Activated CD4-positive, alpha-beta T cell treated with anti-CD3 and anti-CD28 coated beads, Interleukin-2, amount 50 U/mL, for 4 hours (primary cell): Measurements from ENCODE around the gene PRSS2.
"Not testable (repeated sequence)": the region's sequence is repeated elsewhere in the genome, so short reads cannot be mapped to it uniquely, and the experiment has no call there.

ENCODE experiments used
- DNase-seq, 2 experiments: peaks; one replicate each; pipeline ENCODE4 v3.0.0-alpha.2; 2020

The PRSS2 gene

DNA sequence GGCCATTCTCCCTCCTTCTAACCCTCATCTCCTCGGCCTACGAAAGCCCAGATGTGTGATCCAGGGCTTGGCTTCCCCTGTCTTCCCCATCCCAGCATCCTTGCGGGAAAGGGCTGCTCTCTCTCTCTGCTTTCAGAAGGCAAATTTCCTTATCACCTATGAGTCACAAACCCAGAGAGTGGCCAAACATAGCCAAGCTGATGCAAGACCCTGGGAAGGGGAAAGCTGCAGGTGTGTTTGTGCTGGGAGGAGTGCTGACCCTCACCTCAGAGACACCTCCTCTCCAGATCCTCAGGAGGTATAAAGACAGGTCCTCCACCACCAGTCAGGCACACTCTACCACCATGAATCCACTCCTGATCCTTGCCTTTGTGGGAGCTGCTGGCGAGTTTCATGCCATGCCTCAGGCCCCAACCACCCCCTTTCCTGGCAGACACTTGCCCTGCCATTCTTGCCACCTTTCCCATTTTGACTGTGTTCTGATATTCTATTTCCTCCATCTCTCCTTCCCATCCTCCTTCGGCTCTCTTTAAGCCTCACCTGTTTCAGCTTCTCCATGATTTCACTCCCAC, 10.6 kb upstream of the PRSS2 start:
- DNase-seq = no peak

GRCh38 chr7:142761606-142762005, 9.2 kb upstream of the PRSS2 start:
- DNase-seq = not testable (repeated sequence)

- DNase-seq = no peak
Observed at GRCh38 chr7:142762104-142762503, 8.7 kb upstream of the PRSS2 start.

DNA sequence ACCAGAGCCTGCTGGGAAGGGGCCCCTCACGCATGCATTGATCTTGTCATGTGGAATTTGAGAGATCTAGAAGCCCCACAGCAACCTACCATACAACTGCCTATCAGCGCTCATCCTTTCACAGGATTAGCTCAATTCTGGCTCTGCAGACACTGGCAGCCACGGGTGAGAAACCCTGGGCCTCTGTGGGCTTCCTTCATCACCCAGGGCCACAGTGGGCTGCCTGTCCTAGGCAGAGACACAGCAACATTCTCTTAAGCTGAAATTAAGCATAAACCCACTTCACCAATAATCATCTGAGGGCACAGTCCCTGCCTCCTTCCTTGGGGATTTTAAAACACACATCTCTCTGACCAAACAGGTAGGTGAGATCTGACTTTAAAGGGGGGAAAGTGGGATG, 3.3 kb upstream of the PRSS2 start:
- DNase-seq = no peak

GRCh38 chr7:142767861-142768260, 2.9 kb upstream of the PRSS2 start:
- DNase-seq = no peak

GRCh38 chr7:142768885-142769284, 1.9 kb upstream of the PRSS2 start:
- not testable (repeated sequence) for DNase-seq

- DNase-seq = no peak
Observed at GRCh38 chr7:142771353-142771723, 568 bp downstream of the PRSS2 start.

GRCh38 chr7:142772051-142772450, 1.3 kb downstream of the PRSS2 start:
- no peak for DNase-seq

DNA sequence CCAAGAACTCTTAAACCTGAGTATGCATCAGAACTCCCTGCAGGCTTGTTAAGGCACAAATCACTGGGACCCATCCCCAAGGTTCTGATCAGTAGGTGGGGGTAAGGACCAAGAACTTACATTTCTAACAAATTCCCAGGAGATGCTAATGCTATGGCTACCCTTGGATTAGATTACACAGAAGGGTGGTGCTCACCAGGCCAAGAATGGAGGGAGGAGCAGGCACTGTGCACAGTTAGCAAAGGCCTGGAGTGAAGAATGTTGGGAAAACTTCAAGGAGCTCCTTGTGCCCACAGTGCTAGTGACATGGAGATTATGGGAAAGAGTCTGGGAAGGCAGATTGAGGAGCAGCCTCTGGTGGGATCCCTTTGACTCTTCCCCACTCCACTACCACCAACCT, 1.9 kb downstream of the PRSS2 start:
- DNase-seq = no peak

DNA sequence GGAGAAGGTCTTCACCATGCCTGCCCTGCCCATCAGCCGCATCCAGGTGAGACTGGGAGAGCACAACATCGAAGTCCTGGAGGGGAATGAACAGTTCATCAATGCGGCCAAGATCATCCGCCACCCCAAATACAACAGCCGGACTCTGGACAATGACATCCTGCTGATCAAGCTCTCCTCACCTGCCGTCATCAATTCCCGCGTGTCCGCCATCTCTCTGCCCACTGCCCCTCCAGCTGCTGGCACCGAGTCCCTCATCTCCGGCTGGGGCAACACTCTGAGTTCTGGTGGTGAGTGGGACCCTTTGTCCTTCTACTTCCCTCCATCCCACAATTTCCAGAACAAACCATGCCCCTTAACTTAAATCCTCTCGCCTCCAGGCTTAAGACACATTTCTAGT, 2.5 kb downstream of the PRSS2 start:
- no peak for DNase-seq

DNA sequence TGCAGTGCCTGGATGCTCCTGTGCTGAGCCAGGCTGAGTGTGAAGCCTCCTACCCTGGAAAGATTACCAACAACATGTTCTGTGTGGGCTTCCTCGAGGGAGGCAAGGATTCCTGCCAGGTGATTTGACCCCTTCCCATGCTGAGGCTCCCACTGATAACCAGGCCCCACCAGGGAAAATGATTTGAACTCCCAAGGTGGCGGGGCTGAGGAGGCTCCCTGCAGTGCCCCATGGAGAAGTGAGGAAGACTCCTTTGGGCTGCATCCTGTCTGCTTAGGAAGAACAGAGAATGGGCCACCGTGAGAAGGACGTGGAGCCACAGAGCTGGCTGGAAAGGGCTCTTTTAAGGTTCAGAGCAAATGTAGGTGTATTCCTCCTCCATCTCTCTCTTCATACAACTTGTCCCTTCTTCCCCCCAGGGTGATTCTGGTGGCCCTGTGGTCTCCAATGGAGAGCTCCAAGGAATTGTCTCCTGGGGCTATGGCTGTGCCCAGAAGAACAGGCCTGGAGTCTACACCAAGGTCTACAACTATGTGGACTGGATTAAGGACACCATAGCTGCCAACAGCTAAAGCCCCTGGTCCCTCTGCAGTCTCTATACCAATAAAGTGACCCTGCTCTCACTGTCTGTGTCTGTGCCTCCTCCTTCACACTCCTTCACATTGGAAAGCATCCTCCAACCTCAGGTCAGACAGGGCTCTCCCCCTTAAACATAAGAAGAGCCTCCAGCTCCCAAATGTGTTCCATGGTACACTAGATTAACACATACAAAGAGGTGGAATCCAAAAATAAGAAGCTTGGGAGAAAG, 3.4 kb downstream of the PRSS2 start:
- DNase-seq = no peak

GRCh38 chr7:142774826-142775225, 4.1 kb downstream of the PRSS2 start:
- no peak for DNase-seq

GRCh38 chr7:142775351-142776115, 4.8 kb downstream of the PRSS2 start:
- DNase-seq = not testable (repeated sequence)

DNA sequence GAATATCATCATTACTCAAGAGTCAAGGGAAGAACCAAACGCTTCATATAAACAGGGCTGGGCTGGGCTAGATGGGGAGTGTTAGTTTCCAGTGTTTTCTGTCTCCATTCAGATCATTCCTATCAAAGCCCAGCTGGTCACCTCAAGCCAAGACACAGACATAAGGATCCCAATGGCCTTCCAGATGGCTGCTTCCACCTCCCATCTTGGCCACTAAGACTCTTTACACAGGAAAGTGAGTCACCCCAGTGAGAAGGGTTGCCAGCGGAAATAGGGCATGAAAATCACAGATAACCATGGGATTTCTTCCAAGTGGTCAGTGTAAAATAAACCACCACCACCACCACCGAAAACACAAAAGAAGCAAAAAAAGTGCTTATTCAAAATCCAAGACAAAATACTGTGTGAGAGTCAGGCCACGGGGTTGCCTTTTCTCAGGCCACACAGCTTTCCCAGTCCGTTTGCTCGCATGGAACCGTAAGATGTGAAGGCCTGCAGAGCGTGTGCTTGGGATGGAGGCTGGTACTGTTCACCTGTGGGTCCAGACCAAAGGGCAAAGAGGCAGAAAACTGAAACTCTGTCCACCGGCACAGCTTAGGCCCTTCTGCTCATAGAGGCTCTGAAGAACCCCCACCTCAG, 5.6 kb downstream of the PRSS2 start:
- DNase-seq = no peak

DNA sequence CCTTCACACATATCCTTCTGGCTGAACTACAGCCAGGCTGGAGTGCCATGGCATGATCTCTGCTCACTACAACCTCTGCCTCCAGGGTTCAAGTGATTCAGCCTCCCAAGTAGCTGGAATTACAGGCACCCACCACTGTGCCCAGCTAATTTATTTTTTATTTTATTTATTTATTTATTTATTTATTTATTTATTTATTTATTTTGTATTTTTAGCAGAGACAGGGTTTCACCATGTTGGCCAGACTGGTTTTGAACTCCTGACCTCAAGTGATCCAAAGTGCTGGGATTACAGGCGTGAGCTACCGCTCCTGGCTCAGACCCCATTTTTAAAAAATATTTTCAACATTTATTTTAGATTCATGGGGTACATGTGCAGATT, 6.1 kb downstream of the PRSS2 start:
- DNase-seq = not testable (repeated sequence)

DNA sequence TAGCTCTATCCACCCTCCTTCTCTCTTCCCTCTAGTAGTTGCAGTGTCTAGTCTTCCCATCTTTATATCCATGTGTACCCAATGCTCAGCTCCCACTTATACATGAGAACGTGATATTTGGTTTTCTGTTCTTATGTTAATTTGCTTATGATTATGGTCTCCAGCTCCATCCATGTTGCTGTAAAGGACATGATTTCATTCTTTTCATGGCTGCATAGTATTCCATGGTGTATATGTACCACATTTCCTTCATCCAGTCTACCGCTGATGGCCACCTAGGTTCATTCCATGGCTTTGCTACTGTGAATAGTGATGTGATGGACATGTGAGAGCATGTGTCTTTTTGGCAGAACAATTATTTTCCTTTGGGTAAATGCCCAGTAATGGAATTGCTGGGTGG, 6.5 kb downstream of the PRSS2 start:
- DNase-seq = no peak

GRCh38 chr7:142782922-142783900, 12.4 kb downstream of the PRSS2 start:
- DNase-seq = peak; percentile 72 to 75

- DNase-seq = no peak
Observed at GRCh38 chr7:142784096-142784495, 13.3 kb downstream of the PRSS2 start.

- no peak for DNase-seq
Observed at GRCh38 chr7:142784716-142785115, 13.9 kb downstream of the PRSS2 start.

DNA sequence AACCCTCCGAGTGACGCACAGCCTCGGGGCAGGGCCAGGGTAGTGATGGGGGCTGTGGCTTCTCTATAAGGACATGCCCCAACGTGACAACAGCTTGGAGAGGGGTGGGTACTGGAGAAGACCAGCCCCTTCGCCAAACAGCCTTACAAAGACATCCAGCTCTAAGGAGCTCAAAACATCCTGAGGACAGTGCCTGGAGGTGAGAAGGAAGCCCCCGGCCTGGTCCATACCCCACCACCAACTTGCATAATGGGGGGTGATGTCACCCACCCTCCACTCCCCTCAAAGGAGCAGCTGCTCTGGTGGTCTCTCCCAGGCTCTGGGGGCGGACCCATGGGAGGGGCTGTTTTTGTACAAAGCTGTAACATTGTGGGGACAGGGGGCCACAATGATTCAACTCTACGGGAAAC, 15.1 kb downstream of the PRSS2 start:
- peak; percentile 68 to 75 for DNase-seq

DNA sequence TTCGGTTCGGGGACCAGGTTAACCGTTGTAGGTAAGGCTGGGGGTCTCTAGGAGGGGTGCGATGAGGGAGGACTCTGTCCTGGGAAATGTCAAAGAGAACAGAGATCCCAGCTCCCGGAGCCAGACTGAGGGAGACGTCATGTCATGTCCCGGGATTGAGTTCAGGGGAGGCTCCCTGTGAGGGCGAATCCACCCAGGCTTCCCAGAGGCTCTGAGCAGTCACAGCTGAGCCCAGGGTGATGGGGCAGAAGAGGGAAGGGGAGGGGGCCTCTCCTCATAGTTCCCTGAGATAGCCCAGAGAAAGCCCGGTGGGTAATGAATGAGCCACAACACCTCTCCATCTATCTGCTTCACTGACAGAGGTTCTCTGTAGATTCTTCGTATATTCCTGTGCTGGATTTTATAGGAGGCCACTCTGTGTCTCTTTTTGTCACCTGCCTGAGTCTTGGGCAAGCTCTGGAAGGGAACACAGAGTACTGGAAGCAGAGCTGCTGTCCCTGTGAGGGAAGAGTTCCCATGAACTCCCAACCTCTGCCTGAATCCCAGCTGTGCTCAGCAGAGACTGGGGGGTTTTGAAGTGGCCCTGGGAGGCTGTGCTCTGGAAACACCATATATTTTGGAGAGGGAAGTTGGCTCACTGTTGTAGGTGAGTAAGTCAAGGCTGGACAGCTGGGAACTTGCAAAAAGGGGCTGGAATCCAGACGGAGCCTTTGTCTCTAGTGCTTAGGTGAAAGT, 16.4 kb downstream of the PRSS2 start:
- no peak for DNase-seq

- DNase-seq = no peak
Observed at GRCh38 chr7:142787783-142788182, 17.0 kb downstream of the PRSS2 start.
